Naive thymus-derived CD4-positive, alpha-beta T cell (primary cell): ENCODE results near the gene TET3. TPM values are rescaled to one million over a fixed set of nuclear protein-coding genes. Genes with fewer than 3 reads are reported as not detected.

ENCODE experiments used
- ATAC-seq: fragments of 150-1000 bp; cut with Tn5 transposase; 2 replicates; pipeline ENCODE4 v1.10.0; 2021; ENCODE audit warnings: mild to moderate bottlenecking, moderate library complexity
- CTCF ChIA-PET: fragments of 350-600 bp; sonication (Branson Sonifier 250); formaldehyde crosslinking; loops from one replicate; lab custom pipeline; 2021; ENCODE audit warnings: antibody characterized with exemption; lab: Charles Lee
- POLR2A ChIA-PET: fragments of 350-600 bp; sonication (Branson Sonifier 250); formaldehyde crosslinking; loops from one replicate; lab custom pipeline; 2021; ENCODE audit warnings: antibody characterized with exemption, inconsistent platforms; lab: Charles Lee
- DNase-seq, 9 donors: peaks; one replicate each; pipeline versions ENCODE4 v3.0.0 to v3.0.0-alpha.2; 2020 to 2022; ENCODE audit warnings: mixed read lengths in 1 of 9
- H3K27ac ChIP-seq: one replicate; pipeline ENCODE4 v1.7.0; 2013; ENCODE audit warnings: mild to moderate bottlenecking, low read depth, low read length, moderate library complexity
- H3K27me3 ChIP-seq, 2 donors: one replicate each; pipeline ENCODE4 v1.7.0; 2013; ENCODE audit warnings: low read length in 2 of 2, mild to moderate bottlenecking in 2 of 2, moderate library complexity in 2 of 2; ENCODE audit not compliant: control insufficient read depth in 2 of 2, insufficient read depth in 2 of 2
- H3K36me3 ChIP-seq, 3 experiments: 1 replicate in 2 of 3; 2 replicates in 1 of 3; pipeline ENCODE4 v1.7.0; 2013; ENCODE audit warnings: low read length in 3 of 3, mild to moderate bottlenecking in 3 of 3, moderate library complexity in 1 of 3; ENCODE audit not compliant: insufficient read depth in 3 of 3, control insufficient read depth in 2 of 3
- H3K4me1 ChIP-seq, 2 donors: one replicate each; pipeline ENCODE4 v1.7.0; 2013; ENCODE audit warnings: low read length in 2 of 2, mild to moderate bottlenecking in 2 of 2, moderate library complexity in 1 of 2; ENCODE audit not compliant: control insufficient read depth in 2 of 2, insufficient read depth in 2 of 2
- H3K4me3 ChIP-seq: 2 replicates; pipeline ENCODE4 v1.7.0; 2013; ENCODE audit warnings: mild to moderate bottlenecking, low read length
- H3K9me3 ChIP-seq, 3 experiments: 1 replicate in 2 of 3; 2 replicates in 1 of 3; pipeline ENCODE4 v1.7.0; 2013; ENCODE audit warnings: low read length in 3 of 3; ENCODE audit not compliant: control insufficient read depth in 2 of 3
- H3K27ac Mint-ChIP-seq, 9 donors: one replicate each; pipeline ENCODE4 v1.8.0; 2020 to 2022; ENCODE audit warnings: mixed read lengths in 9 of 9, mild to moderate bottlenecking in 8 of 9, moderate library complexity in 5 of 9, inconsistent platforms in 2 of 9
- H3K27me3 Mint-ChIP-seq, 5 donors: one replicate each; pipeline ENCODE4 v1.8.0; 2021 to 2022; ENCODE audit warnings: mixed read lengths in 5 of 5, mild to moderate bottlenecking in 1 of 5
- H3K36me3 Mint-ChIP-seq, 5 donors: one replicate each; pipeline ENCODE4 v1.8.0; 2020 to 2022; ENCODE audit warnings: mixed read lengths in 5 of 5, mild to moderate bottlenecking in 3 of 5, inconsistent platforms in 1 of 5
- H3K4me1 Mint-ChIP-seq, 7 donors: one replicate each; pipeline ENCODE4 v1.8.0; 2020 to 2022; ENCODE audit warnings: mixed read lengths in 7 of 7, mild to moderate bottlenecking in 3 of 7, inconsistent platforms in 1 of 7
- H3K4me3 Mint-ChIP-seq, 10 donors: one replicate each; pipeline ENCODE4 v1.8.0; 2020 to 2022; ENCODE audit warnings: mild to moderate bottlenecking in 10 of 10, mixed read lengths in 10 of 10, moderate library complexity in 6 of 10, inconsistent platforms in 2 of 10
- H3K9me3 Mint-ChIP-seq, 11 donors: one replicate each; pipeline ENCODE4 v1.8.0; 2020 to 2022; ENCODE audit warnings: mixed read lengths in 11 of 11, mild to moderate bottlenecking in 4 of 11, inconsistent platforms in 1 of 11, moderate library complexity in 1 of 11
- intact Hi-C, 2 donors: fragments of 100-400 bp; cut with micrococcal nuclease; formaldehyde crosslinking; loops; one replicate each; pipeline ENCODE4 v1.15.1; 2023
- polyA plus RNA-seq, 2 donors: library from polyadenylated mRNA; unstranded; fragments of 300-500 nt; fragmentation: Illumina TruSeq; gene quantifications; one replicate each; pipeline ENCODE4 v1.2.3, GENCODE V29; 2021
- total RNA-seq, 6 experiments: library from RNA in 5 of 6; stranded (reverse) in 5 of 6; gene quantifications; 1 replicate in 5 of 6; 2 replicates in 1 of 6; pipeline ENCODE4 v1.2.3 and lab custom pipeline; 2021 to 2026

The TET3 gene
- total and polyA plus RNA-seq, 7 experiments from 2014 or later, result 0.77 to 38.6 (median 24.9) TPM

DNA sequence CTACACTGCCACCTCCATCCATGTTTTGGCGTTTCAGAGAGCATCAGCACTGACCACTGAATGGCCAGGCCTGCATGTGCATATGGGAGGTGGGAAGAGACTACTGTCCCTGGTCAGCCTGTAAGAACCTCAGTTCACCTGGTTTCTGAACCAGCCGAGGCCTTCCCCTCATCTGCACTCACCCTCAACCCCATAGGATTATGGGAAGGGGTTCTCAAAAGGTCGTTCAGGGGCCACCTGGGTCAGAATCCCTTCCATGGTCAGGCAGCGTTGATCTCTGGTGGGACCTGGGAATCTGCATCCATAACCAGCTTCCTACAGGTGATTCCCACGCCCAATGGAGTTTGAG is 36.7 kb downstream of the TET3 start:
- peaks cover 3 to 38% of the 10 kb centered on the region in 2 donors for H3K4me1 ChIP-seq
- no peak overlapping the region for H3K4me3 ChIP-seq
- no peaks in the 10 kb centered on the region for H3K27me3 ChIP-seq
- Mint-ChIP-seq H3K4me3 (peak overlapping the region in 8 of 10 donors; percentile 16 to 65 (median 48)), H3K27me3 (no peaks in the 10 kb centered on the region), H3K36me3 (peaks cover 0 to 5% (median 0%) of the 10 kb centered on the region in 5 donors), H3K4me1 (peaks cover 39 to 83% (median 72%) of the 10 kb centered on the region in 7 donors), H3K9me3 (no peaks in the 10 kb centered on the region), H3K27ac (peak overlapping the region in 8 of 9 donors; percentile 61 to 87 (median 69))
- no peaks in the 10 kb centered on the region for H3K36me3 ChIP-seq
- no peaks in the 10 kb centered on the region for H3K9me3 ChIP-seq
- intact Hi-C loops, result no loop called here
- ATAC-seq (no peak), DNase-seq (no peak)
- H3K27ac ChIP-seq, result peak overlapping the region; percentile 25
- ChIA-PET POLR2A (interaction anchor here (1.0 to 1.7 kb wide), 2 partner anchors 10 to 18 kb away, joined by 5 read pairs; no protein-coding TSS in a partner anchor), CTCF (no interaction called here)

DNA sequence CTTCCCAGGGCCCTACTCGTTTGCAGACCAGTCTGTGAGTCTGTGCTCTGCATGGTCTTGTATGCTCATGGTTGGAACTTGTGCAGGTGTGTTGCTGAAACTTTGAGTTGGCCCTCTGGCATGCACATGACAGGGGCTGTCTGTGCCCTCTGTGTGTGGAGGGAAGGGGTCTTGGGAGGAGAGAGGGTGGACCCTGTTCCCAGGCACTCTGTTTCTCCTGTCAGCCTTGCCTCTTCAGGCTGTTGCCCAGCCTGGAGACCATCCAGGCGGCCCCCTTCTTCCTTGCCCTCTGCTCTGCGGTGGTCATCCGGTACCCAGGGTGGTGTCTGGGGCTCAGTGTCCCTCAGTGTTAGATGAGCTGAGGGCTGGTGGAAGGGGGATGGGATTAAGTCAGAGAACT is 39.5 kb downstream of the TET3 start:
- CTCF ChIA-PET, result no interaction called here
- Mint-ChIP-seq H3K4me3 (peak overlapping the region in 7 of 10 donors; percentile 7 to 55 (median 45)), H3K27me3 (no peaks in the 10 kb centered on the region), H3K9me3 (peaks cover 0 to 4% (median 0%) of the 10 kb centered on the region in 11 donors), H3K27ac (peak overlapping the region; percentile 23 to 87 (median 69)), H3K36me3 (peaks cover 0 to 13% (median 0%) of the 10 kb centered on the region in 5 donors), H3K4me1 (peaks cover 52 to 88% (median 69%) of the 10 kb centered on the region in 7 donors)
- no peak for DNase-seq
- Histone ChIP-seq H3K27ac (no peak overlapping the region), H3K27me3 (no peaks in the 10 kb centered on the region), H3K4me3 (no peak overlapping the region), H3K4me1 (peaks cover 3 to 53% of the 10 kb centered on the region in 2 donors), H3K9me3 (no peaks in the 10 kb centered on the region), H3K36me3 (no peaks in the 10 kb centered on the region)
- POLR2A ChIA-PET, result no interaction called here
- no peak for ATAC-seq
- intact Hi-C loops, result no loop called here

DNA sequence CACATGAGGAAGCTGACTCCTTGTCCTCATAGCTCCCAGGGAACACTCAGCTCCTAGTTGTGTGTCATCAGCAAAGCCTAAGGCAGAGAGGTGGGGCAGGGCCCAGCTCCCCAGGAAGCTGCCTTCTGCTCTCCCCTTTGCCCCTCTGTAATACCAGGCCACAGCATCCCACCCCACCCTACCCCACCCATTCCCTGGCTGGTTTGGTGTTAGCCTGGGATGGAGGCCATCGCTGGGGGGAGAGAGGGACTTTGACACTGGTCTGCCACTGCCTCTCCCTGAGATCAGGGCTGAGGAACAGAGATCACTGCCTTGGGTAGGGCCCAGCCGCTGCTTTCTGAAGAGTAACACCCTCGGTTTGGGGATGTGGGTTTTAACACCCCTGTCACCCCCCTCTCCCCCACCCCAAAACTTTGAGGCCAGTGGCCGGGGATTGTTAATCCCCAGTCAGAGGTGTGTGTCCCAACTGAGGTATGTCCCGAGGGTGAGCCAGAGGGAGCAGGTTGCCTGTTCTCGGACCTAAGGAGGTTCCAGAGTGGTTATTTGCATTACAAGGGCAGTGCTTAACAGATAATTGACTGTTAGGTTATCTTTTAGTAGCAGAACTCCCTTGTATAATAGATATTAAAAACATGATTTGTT is 41.4 kb downstream of the TET3 start:
- DNase-seq, result peak in 2 of 9 donors; percentile 5 to 19
- POLR2A ChIA-PET, result interaction anchor here (0.5 to 1.3 kb wide), 10 partner anchors 8 to 532 kb away, joined by 3 to 4 read pairs (median 3); no protein-coding TSS in a partner anchor
- Mint-ChIP-seq H3K27me3 (no peaks in the 10 kb centered on the region), H3K27ac (peak overlapping the region; percentile 30 to 96 (median 83)), H3K4me1 (peaks cover 54 to 88% (median 71%) of the 10 kb centered on the region in 7 donors), H3K9me3 (peaks cover 0 to 4% (median 0%) of the 10 kb centered on the region in 11 donors), H3K36me3 (peaks cover 0 to 11% (median 0%) of the 10 kb centered on the region in 5 donors), H3K4me3 (peak overlapping the region in 9 of 10 donors; percentile 62 to 91 (median 75))
- CTCF ChIA-PET, result interaction anchor here (0.7 to 0.9 kb wide), 2 partner anchors 38 to 52 kb away, joined by 3 to 4 read pairs; no protein-coding TSS in a partner anchor
- peaks cover 9 to 55% of the 10 kb centered on the region in 2 donors for H3K4me1 ChIP-seq
- H3K36me3 ChIP-seq, result no peaks in the 10 kb centered on the region
- H3K4me3 ChIP-seq, result peak overlapping the region; percentile 16
- intact Hi-C loops, result no loop called here
- H3K27ac ChIP-seq, result peak overlapping the region; percentile 57
- H3K9me3 ChIP-seq, result no peaks in the 10 kb centered on the region
- peak; percentile 60 for ATAC-seq
- no peaks in the 10 kb centered on the region for H3K27me3 ChIP-seq

DNA sequence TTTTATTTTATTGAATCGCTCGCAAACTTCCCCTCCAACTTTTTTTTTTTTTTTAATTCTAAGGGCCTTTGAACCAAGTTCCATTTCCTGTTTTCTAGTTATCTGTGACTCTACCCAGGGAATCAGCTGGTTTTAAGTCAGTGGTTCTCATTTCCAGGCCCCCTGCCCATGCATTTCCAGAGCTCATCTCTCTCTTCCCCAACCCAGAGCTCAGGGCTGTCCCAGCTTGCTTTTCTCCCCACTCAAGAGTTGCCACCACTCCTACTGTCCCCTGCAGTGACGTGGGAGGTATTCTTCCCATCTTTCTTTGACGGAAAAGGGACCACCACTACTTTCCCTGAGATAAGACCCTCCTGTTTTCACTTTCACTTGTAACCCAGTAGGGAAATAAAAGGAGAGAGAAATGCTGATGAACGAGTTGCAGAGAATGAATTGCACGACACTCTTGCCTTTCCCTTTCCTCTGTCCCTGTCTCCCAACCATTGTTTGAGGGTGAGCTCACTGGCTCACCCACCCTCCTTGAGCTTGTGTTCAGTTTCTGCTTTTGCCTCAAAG is 42.1 kb downstream of the TET3 start:
- DNase-seq, result peak in 6 of 9 donors; percentile 18 to 40 (median 30)
- no peaks in the 10 kb centered on the region for H3K36me3 ChIP-seq
- Mint-ChIP-seq H3K27me3 (no peaks in the 10 kb centered on the region), H3K9me3 (peaks cover 0 to 4% (median 0%) of the 10 kb centered on the region in 11 donors), H3K4me1 (peaks cover 53 to 88% (median 71%) of the 10 kb centered on the region in 7 donors), H3K4me3 (peak overlapping the region; percentile 65 to 91 (median 76)), H3K27ac (peak overlapping the region; percentile 30 to 96 (median 83)), H3K36me3 (peaks cover 0 to 11% (median 0%) of the 10 kb centered on the region in 5 donors)
- no peaks in the 10 kb centered on the region for H3K27me3 ChIP-seq
- H3K4me1 ChIP-seq, result peaks cover 16 to 55% of the 10 kb centered on the region in 2 donors
- peak overlapping the region; percentile 16 for H3K4me3 ChIP-seq
- H3K27ac ChIP-seq, result peak overlapping the region; percentile 57
- POLR2A ChIA-PET, result interaction anchor here (0.5 to 1.3 kb wide), 9 partner anchors 8 to 531 kb away, joined by 3 to 5 read pairs (median 3); no protein-coding TSS in a partner anchor
- CTCF ChIA-PET, result interaction anchor here (0.5 to 0.8 kb wide), 4 partner anchors 26 to 59 kb away, joined by 4 to 5 read pairs (median 4); no protein-coding TSS in a partner anchor
- intact Hi-C loops, result no loop called here
- no peaks in the 10 kb centered on the region for H3K9me3 ChIP-seq
- ATAC-seq, result peak; percentile 49

DNA sequence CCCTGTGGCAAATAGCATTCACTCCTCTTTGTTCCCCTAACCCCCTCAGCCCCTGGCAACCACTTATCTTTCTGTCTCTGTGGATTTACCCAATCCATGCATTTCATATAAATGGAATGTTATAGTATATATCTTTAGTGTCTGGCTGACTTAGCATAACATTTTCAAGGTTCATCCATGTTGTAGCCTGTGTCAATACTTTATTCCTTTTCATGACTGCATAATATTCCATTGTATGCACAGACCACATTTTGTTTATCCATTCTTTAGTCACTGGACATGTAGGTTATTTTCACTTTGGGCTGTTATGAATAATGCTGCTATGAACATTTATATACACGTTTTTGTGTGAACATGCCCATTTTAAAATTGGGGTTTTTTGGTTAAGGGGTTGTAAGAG is 42.8 kb downstream of the TET3 start:
- peaks cover 0 to 11% (median 0%) of the 10 kb centered on the region in 5 donors for H3K36me3 Mint-ChIP-seq
- peak overlapping the region in 2 of 10 donors; percentile 3 to 91 for H3K4me3 Mint-ChIP-seq
- H3K27ac Mint-ChIP-seq, result peak overlapping the region in 5 of 9 donors; percentile 30 to 96 (median 91)
- DNase-seq, result no peak
- Histone ChIP-seq H3K36me3 (no peaks in the 10 kb centered on the region), H3K27ac (no peak overlapping the region), H3K27me3 (no peaks in the 10 kb centered on the region), H3K4me1 (peaks cover 20 to 61% of the 10 kb centered on the region in 2 donors), H3K4me3 (no peak overlapping the region), H3K9me3 (no peaks in the 10 kb centered on the region)
- H3K27me3 Mint-ChIP-seq, result no peaks in the 10 kb centered on the region
- peaks cover 0 to 4% (median 0%) of the 10 kb centered on the region in 11 donors for H3K9me3 Mint-ChIP-seq
- intact Hi-C loops, result no loop called here
- H3K4me1 Mint-ChIP-seq, result peaks cover 56 to 88% (median 71%) of the 10 kb centered on the region in 7 donors
- no peak for ATAC-seq
- ChIA-PET POLR2A (interaction anchor here (1.0 to 1.2 kb wide), 2 partner anchors 11 to 14 kb away, joined by 3 to 5 read pairs; no protein-coding TSS in a partner anchor), CTCF (no interaction called here)

DNA sequence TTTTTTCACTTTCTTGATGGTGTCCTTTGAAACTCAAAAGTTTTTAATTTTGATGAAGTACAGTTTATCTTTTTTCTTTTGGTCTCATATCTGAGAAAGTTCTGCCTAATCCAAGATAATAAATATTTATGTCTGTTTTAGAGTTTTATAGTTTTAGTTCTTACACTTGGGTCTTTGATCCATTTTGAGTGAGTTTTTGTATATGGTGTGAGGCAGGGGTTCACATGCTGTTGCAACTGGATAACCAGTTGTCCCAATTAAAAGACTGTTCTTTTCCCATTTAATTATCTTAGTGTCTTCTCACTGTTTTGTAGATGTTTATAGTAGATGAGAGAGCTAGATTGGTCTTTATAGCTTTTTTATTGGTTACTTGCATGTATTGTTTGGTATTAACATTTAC is 43.6 kb downstream of the TET3 start:
- Mint-ChIP-seq H3K27ac (peak overlapping the region in 1 of 9 donors; percentile 46), H3K36me3 (peaks cover 0 to 11% (median 0%) of the 10 kb centered on the region in 5 donors), H3K4me1 (peaks cover 61 to 90% (median 79%) of the 10 kb centered on the region in 7 donors), H3K27me3 (no peaks in the 10 kb centered on the region), H3K4me3 (peak overlapping the region in 1 of 10 donors; percentile 48), H3K9me3 (peaks cover 0 to 4% (median 0%) of the 10 kb centered on the region in 11 donors)
- Histone ChIP-seq H3K4me3 (no peak overlapping the region), H3K36me3 (no peaks in the 10 kb centered on the region), H3K27me3 (no peaks in the 10 kb centered on the region), H3K4me1 (peaks cover 28 to 67% of the 10 kb centered on the region in 2 donors), H3K9me3 (no peaks in the 10 kb centered on the region), H3K27ac (no peak overlapping the region)
- ChIA-PET POLR2A (interaction anchor here (1.2 to 1.4 kb wide), 2 partner anchors 10 to 13 kb away, joined by 3 to 5 read pairs; no protein-coding TSS in a partner anchor), CTCF (no interaction called here)
- ATAC-seq (no peak), DNase-seq (no peak)
- intact Hi-C loops, result no loop called here
